ENCODE results near the gene ATP8B1.

- TF ChIP-seq, protein P1, sequence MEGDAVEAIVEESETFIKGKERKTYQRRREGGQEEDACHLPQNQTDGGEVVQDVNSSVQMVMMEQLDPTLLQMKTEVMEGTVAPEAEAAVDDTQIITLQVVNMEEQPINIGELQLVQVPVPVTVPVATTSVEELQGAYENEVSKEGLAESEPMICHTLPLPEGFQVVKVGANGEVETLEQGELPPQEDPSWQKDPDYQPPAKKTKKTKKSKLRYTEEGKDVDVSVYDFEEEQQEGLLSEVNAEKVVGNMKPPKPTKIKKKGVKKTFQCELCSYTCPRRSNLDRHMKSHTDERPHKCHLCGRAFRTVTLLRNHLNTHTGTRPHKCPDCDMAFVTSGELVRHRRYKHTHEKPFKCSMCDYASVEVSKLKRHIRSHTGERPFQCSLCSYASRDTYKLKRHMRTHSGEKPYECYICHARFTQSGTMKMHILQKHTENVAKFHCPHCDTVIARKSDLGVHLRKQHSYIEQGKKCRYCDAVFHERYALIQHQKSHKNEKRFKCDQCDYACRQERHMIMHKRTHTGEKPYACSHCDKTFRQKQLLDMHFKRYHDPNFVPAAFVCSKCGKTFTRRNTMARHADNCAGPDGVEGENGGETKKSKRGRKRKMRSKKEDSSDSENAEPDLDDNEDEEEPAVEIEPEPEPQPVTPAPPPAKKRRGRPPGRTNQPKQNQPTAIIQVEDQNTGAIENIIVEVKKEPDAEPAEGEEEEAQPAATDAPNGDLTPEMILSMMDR (IDR thresholded peaks at IDR 0.05) = no peak
- TF ChIP-seq EP300 (IDR thresholded peaks at IDR 0.05) = no peak
- TF ChIP-seq POLR2AphosphoS5 (IDR thresholded peaks at IDR 0.05) = no peak
- TF ChIP-seq POLR2A (IDR thresholded peaks at IDR 0.05) = no peak
Observed at GRCh38 chr18:57730146-57730545, 73.0 kb downstream of the ATP8B1 start.

All from stomach (tissue), 4 donors.